Keratinocyte (primary cell): ENCODE measurements around the gene CCDC70. TPM values are rescaled to one million over a fixed set of nuclear protein-coding genes. Genes with fewer than 3 reads are reported as not detected.

ENCODE experiments used
- DNase-seq: peaks from one replicate; pipeline ENCODE4 v3.0.0-alpha.2; 2011; ENCODE audit warnings: low read depth, missing footprints, low spot score
- FAIRE-seq: peaks from 2 replicates; lab custom pipeline; 2011; peaks lifted over from hg19 to GRCh38; lab: Jason Lieb, UNC
- H2AFZ ChIP-seq: 2 replicates; pipeline ENCODE4 v1.6.0; 2012; ENCODE audit warnings: low read length, control low read depth, inconsistent platforms; ENCODE audit not compliant: control insufficient read depth
- H3K27ac ChIP-seq: 2 replicates; pipeline ENCODE4 v1.5.1; 2011; ENCODE audit warnings: low read length; ENCODE audit not compliant: control insufficient read depth, insufficient read depth
- H3K27me3 ChIP-seq: 3 replicates; pipeline ENCODE4 v1.6.0; 2011; ENCODE audit warnings: low read length; ENCODE audit not compliant: control insufficient read depth, insufficient read depth; ENCODE audit errors: extremely low read depth
- H3K36me3 ChIP-seq, 2 experiments: 2 replicates in 1 of 2; 3 replicates in 1 of 2; pipeline ENCODE4 v1.5.1; 2011; ENCODE audit warnings: low read length in 2 of 2, mild to moderate bottlenecking in 1 of 2; ENCODE audit not compliant: control insufficient read depth in 2 of 2, insufficient read depth in 2 of 2; ENCODE audit errors: extremely low read depth in 1 of 2
- H3K4me1 ChIP-seq: 3 replicates; pipeline ENCODE4 v1.5.1; 2011; ENCODE audit warnings: low read length; ENCODE audit not compliant: control insufficient read depth, insufficient read depth; ENCODE audit errors: extremely low read depth
- H3K4me2 ChIP-seq: 3 replicates; pipeline ENCODE4 v1.6.0; 2011; ENCODE audit warnings: low read depth, low read length; ENCODE audit not compliant: control insufficient read depth, insufficient read depth; ENCODE audit errors: extremely low read depth
- H3K4me3 ChIP-seq, 3 experiments: fragments of 200-600 bp in 1 of 3; sonication (generic) in 1 of 3; 2 replicates in 2 of 3; 3 replicates in 1 of 3; pipeline ENCODE4 v1.5.1; 2011 to 2016; ENCODE audit warnings: low read length in 3 of 3, mild to moderate bottlenecking in 3 of 3, control low read depth in 2 of 3, inconsistent platforms in 1 of 3, low read depth in 1 of 3, mixed read lengths in 1 of 3, mixed run types in 1 of 3, moderate library complexity in 1 of 3; ENCODE audit not compliant: control insufficient read depth in 2 of 3, insufficient read depth in 2 of 3; ENCODE audit errors: extremely low read depth in 1 of 3
- H3K79me2 ChIP-seq: 2 replicates; pipeline ENCODE4 v1.6.0; 2012; ENCODE audit warnings: low read length; ENCODE audit not compliant: control insufficient read depth, insufficient read depth
- H3K9ac ChIP-seq: 3 replicates; pipeline ENCODE4 v1.6.0; 2011; ENCODE audit warnings: low read length; ENCODE audit not compliant: control insufficient read depth, insufficient read depth; ENCODE audit errors: extremely low read depth
- H3K9me1 ChIP-seq: 3 replicates; pipeline ENCODE4 v1.6.0; 2011; ENCODE audit warnings: low read length; ENCODE audit not compliant: control insufficient read depth, insufficient read depth; ENCODE audit errors: extremely low read depth
- H3K9me3 ChIP-seq: 2 replicates; pipeline ENCODE4 v1.5.1; 2012; ENCODE audit warnings: low read depth, low read length; ENCODE audit not compliant: control insufficient read depth
- H4K20me1 ChIP-seq: 3 replicates; pipeline ENCODE4 v1.6.0; 2011; ENCODE audit warnings: low read length; ENCODE audit not compliant: control insufficient read depth, insufficient read depth; ENCODE audit errors: extremely low read depth
- EZH2 ChIP-seq: IDR thresholded peaks from one replicate; pipeline ENCODE4 v1.6.1; 2012; ENCODE audit warnings: inconsistent platforms, mild to moderate bottlenecking, low read length, moderate library complexity
- dilution Hi-C: fragments of 300-500 bp; cut with MboI; formaldehyde crosslinking; loops from one replicate; pipeline ENCODE4 v1.7.0; 2020; ENCODE audit warnings: low sequenced_read_pairs; ENCODE audit not compliant: extremely low pct_ligation_motif_present
- polyA plus RNA-seq, 5 experiments: library from polyadenylated mRNA; depleted of rRNA in 3 of 5; stranded (reverse) in 3 of 5; stranded (forward) in 1 of 5; unstranded in 1 of 5; fragments of >200 nt; gene quantifications; 1 replicate in 1 of 5; 2 replicates in 3 of 5; 3 replicates in 1 of 5; pipeline versions ENCODE4 v1.2.1 to v1.2.3, GENCODE V29; 2011 to 2012; ENCODE audit warnings: missing spikeins in 2 of 5, low read depth in 1 of 5, low replicate concordance in 1 of 5
- TF ChIP-seq, protein P1 (sequence below), 3 experiments: IDR thresholded peaks in 1 of 3; conservative IDR thresholded peaks in 1 of 3; optimal IDR thresholded peaks in 1 of 3; 2 replicates in 2 of 3; 3 replicates in 1 of 3; pipeline versions ENCODE3 to v1.5.1; 2011; ENCODE audit warnings: low read length in 3 of 3, mild to moderate bottlenecking in 3 of 3, moderate library complexity in 2 of 3, control low read depth in 1 of 3, inconsistent platforms in 1 of 3; ENCODE audit not compliant: insufficient read depth in 2 of 3; ENCODE audit errors: extremely low read depth in 1 of 3

The CCDC70 gene
- polyA plus RNA-seq, 1 donor (not counting 4 experiments of a cell fraction or from before 2014, with no cell fraction given), result not detected

- TF ChIP-seq EZH2, result no peak
- TF ChIP-seq, protein P1, sequence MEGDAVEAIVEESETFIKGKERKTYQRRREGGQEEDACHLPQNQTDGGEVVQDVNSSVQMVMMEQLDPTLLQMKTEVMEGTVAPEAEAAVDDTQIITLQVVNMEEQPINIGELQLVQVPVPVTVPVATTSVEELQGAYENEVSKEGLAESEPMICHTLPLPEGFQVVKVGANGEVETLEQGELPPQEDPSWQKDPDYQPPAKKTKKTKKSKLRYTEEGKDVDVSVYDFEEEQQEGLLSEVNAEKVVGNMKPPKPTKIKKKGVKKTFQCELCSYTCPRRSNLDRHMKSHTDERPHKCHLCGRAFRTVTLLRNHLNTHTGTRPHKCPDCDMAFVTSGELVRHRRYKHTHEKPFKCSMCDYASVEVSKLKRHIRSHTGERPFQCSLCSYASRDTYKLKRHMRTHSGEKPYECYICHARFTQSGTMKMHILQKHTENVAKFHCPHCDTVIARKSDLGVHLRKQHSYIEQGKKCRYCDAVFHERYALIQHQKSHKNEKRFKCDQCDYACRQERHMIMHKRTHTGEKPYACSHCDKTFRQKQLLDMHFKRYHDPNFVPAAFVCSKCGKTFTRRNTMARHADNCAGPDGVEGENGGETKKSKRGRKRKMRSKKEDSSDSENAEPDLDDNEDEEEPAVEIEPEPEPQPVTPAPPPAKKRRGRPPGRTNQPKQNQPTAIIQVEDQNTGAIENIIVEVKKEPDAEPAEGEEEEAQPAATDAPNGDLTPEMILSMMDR (optimal IDR thresholded peaks at IDR 0.05 in 1 of 3, IDR thresholded peaks at IDR 0.05 in 1 of 3, conservative IDR thresholded peaks at IDR 0.05 in 1 of 3; ENCODE audit: extremely low read depth in 1 of 3, insufficient read depth in 2 of 3, low read length in 3 of 3), result no peak
- DNase-seq (no peak), FAIRE-seq (no peak)
- no peaks in the 10 kb centered on the region for H3K9me1 ChIP-seq
- H3K9ac ChIP-seq, result no peak overlapping the region
- no peak overlapping the region for H2AFZ ChIP-seq
- no peaks in the 10 kb centered on the region for H3K9me3 ChIP-seq
- dilution Hi-C loops, result no loop called here
- H3K79me2 ChIP-seq, result no peaks in the 10 kb centered on the region
- H4K20me1 ChIP-seq, result no peaks in the 10 kb centered on the region
- H3K36me3 ChIP-seq, result no peaks in the 10 kb centered on the region
- no peak overlapping the region for H3K4me2 ChIP-seq
- H3K4me3 ChIP-seq, result no peak overlapping the region
- H3K27ac ChIP-seq, result no peak overlapping the region
- peaks cover 7% of the 10 kb centered on the region for H3K4me1 ChIP-seq
- peaks cover 18% of the 10 kb centered on the region for H3K27me3 ChIP-seq
Observed at GRCh38 chr13:51826606-51827005, 35.2 kb upstream of the CCDC70 start.

DNA sequence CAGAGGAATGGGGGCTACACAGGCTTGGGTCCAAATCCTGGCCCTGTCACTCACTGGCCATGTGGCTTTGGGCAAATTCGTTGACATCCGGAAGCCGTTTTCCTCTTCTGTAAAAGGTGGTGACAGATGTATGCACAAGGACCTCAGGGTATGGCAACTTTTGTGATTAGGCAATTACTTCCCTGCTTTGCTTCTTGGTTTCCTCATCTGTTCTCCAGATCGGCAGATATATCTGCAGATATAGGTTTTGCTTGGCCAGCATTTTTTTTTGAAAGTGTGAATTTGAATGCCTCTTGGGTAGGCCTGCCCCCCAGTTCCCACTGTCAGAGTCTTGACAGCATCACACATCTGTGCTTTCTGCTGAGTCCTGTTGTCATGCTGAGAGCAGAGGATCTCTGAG, 34.5 kb upstream of the CCDC70 start:
- Histone ChIP-seq H2AFZ (no peak overlapping the region), H3K4me1 (peaks cover 7% of the 10 kb centered on the region), H3K27ac (no peak overlapping the region), H3K9ac (no peak overlapping the region), H3K9me1 (no peaks in the 10 kb centered on the region), H3K79me2 (no peaks in the 10 kb centered on the region), H3K36me3 (no peaks in the 10 kb centered on the region), H3K4me3 (no peak overlapping the region), H3K4me2 (no peak overlapping the region), H4K20me1 (no peaks in the 10 kb centered on the region), H3K27me3 (peaks cover 19% of the 10 kb centered on the region), H3K9me3 (no peaks in the 10 kb centered on the region)
- TF ChIP-seq, protein P1 (optimal IDR thresholded peaks at IDR 0.05 in 1 of 3, IDR thresholded peaks at IDR 0.05 in 1 of 3, conservative IDR thresholded peaks at IDR 0.05 in 1 of 3; ENCODE audit: extremely low read depth in 1 of 3, insufficient read depth in 2 of 3, low read length in 3 of 3), result no peak
- no peak for TF ChIP-seq EZH2
- dilution Hi-C loops, result no loop called here
- DNase-seq, result no peak
- no peak for FAIRE-seq
